Naive thymus-derived CD4-positive, alpha-beta T cell (primary cell): ENCODE measurements around the gene SORL1-AS1.

Source experiments
- ATAC-seq: fragments of 150-1000 bp; cut with Tn5 transposase; 2 replicates; pipeline ENCODE4 v1.10.0; 2021; ENCODE audit warnings: mild to moderate bottlenecking, moderate library complexity
- CTCF ChIA-PET: fragments of 350-600 bp; sonication (Branson Sonifier 250); formaldehyde crosslinking; loops from one replicate; lab custom pipeline; 2021; ENCODE audit warnings: antibody characterized with exemption; lab: Charles Lee
- POLR2A ChIA-PET: fragments of 350-600 bp; sonication (Branson Sonifier 250); formaldehyde crosslinking; loops from one replicate; lab custom pipeline; 2021; ENCODE audit warnings: antibody characterized with exemption, inconsistent platforms; lab: Charles Lee
- DNase-seq, 9 donors: peaks; one replicate each; pipeline versions ENCODE4 v3.0.0 to v3.0.0-alpha.2; 2020 to 2022; ENCODE audit warnings: mixed read lengths in 1 of 9
- H3K27ac ChIP-seq: one replicate; pipeline ENCODE4 v1.7.0; 2013; ENCODE audit warnings: mild to moderate bottlenecking, low read depth, low read length, moderate library complexity
- H3K27me3 ChIP-seq, 2 donors: one replicate each; pipeline ENCODE4 v1.7.0; 2013; ENCODE audit warnings: low read length in 2 of 2, mild to moderate bottlenecking in 2 of 2, moderate library complexity in 2 of 2; ENCODE audit not compliant: control insufficient read depth in 2 of 2, insufficient read depth in 2 of 2
- H3K36me3 ChIP-seq, 3 experiments: 1 replicate in 2 of 3; 2 replicates in 1 of 3; pipeline ENCODE4 v1.7.0; 2013; ENCODE audit warnings: low read length in 3 of 3, mild to moderate bottlenecking in 3 of 3, moderate library complexity in 1 of 3; ENCODE audit not compliant: insufficient read depth in 3 of 3, control insufficient read depth in 2 of 3
- H3K4me1 ChIP-seq, 2 donors: one replicate each; pipeline ENCODE4 v1.7.0; 2013; ENCODE audit warnings: low read length in 2 of 2, mild to moderate bottlenecking in 2 of 2, moderate library complexity in 1 of 2; ENCODE audit not compliant: control insufficient read depth in 2 of 2, insufficient read depth in 2 of 2
- H3K4me3 ChIP-seq: 2 replicates; pipeline ENCODE4 v1.7.0; 2013; ENCODE audit warnings: mild to moderate bottlenecking, low read length
- H3K9me3 ChIP-seq, 3 experiments: 1 replicate in 2 of 3; 2 replicates in 1 of 3; pipeline ENCODE4 v1.7.0; 2013; ENCODE audit warnings: low read length in 3 of 3; ENCODE audit not compliant: control insufficient read depth in 2 of 3
- H3K27ac Mint-ChIP-seq, 9 donors: one replicate each; pipeline ENCODE4 v1.8.0; 2020 to 2022; ENCODE audit warnings: mixed read lengths in 9 of 9, mild to moderate bottlenecking in 8 of 9, moderate library complexity in 5 of 9, inconsistent platforms in 2 of 9
- H3K27me3 Mint-ChIP-seq, 5 donors: one replicate each; pipeline ENCODE4 v1.8.0; 2021 to 2022; ENCODE audit warnings: mixed read lengths in 5 of 5, mild to moderate bottlenecking in 1 of 5
- H3K36me3 Mint-ChIP-seq, 5 donors: one replicate each; pipeline ENCODE4 v1.8.0; 2020 to 2022; ENCODE audit warnings: mixed read lengths in 5 of 5, mild to moderate bottlenecking in 3 of 5, inconsistent platforms in 1 of 5
- H3K4me1 Mint-ChIP-seq, 7 donors: one replicate each; pipeline ENCODE4 v1.8.0; 2020 to 2022; ENCODE audit warnings: mixed read lengths in 7 of 7, mild to moderate bottlenecking in 3 of 7, inconsistent platforms in 1 of 7
- H3K4me3 Mint-ChIP-seq, 10 donors: one replicate each; pipeline ENCODE4 v1.8.0; 2020 to 2022; ENCODE audit warnings: mild to moderate bottlenecking in 10 of 10, mixed read lengths in 10 of 10, moderate library complexity in 6 of 10, inconsistent platforms in 2 of 10
- H3K9me3 Mint-ChIP-seq, 11 donors: one replicate each; pipeline ENCODE4 v1.8.0; 2020 to 2022; ENCODE audit warnings: mixed read lengths in 11 of 11, mild to moderate bottlenecking in 4 of 11, inconsistent platforms in 1 of 11, moderate library complexity in 1 of 11
- intact Hi-C, 2 donors: fragments of 100-400 bp; cut with micrococcal nuclease; formaldehyde crosslinking; loops; one replicate each; pipeline ENCODE4 v1.15.1; 2023

Gene SORL1-AS1

GRCh38 chr11:121421149-121421901 lies 31.4 kb downstream of the SORL1-AS1 start:
- H3K36me3 Mint-ChIP-seq = peaks cover 0 to 51% (median 8%) of the 10 kb centered on the region in 5 donors

GRCh38 chr11:121420398-121420797 lies 32.4 kb downstream of the SORL1-AS1 start:
- H3K9me3 ChIP-seq = no peaks in the 10 kb centered on the region
- no peaks in the 10 kb centered on the region for H3K36me3 ChIP-seq
- Mint-ChIP-seq H3K4me1 (peaks cover 57 to 98% (median 89%) of the 10 kb centered on the region in 7 donors), H3K36me3 (peaks cover 0 to 44% (median 4%) of the 10 kb centered on the region in 5 donors), H3K27me3 (no peaks in the 10 kb centered on the region), H3K4me3 (peak overlapping the region in 8 of 10 donors; percentile 2 to 55 (median 28)), H3K27ac (peak overlapping the region; percentile 33 to 96 (median 88)), H3K9me3 (peaks cover 0 to 14% (median 0%) of the 10 kb centered on the region in 11 donors)
- peak overlapping the region; percentile 6 for H3K27ac ChIP-seq
- DNase-seq = peak in 1 of 9 donors; percentile 24
- H3K27me3 ChIP-seq = no peaks in the 10 kb centered on the region
- no peak overlapping the region for H3K4me3 ChIP-seq
- ATAC-seq = no peak
- intact Hi-C loops = loop anchor here in 1 of 2 donors (2.0 kb wide), 1 partner anchor 102 kb away; no protein-coding TSS in a partner anchor
- ChIA-PET CTCF (interaction anchor here (0.7 to 1.3 kb wide), 5 partner anchors 9 to 170 kb away, joined by 3 to 6 read pairs (median 3); no protein-coding TSS in a partner anchor), POLR2A (interaction anchor here (0.6 to 7.0 kb wide), 4 partner anchors 30 to 128 kb away, joined by 4 to 119 read pairs (median 5); partner anchors contain the start of genes SC5D, SORL1 and SORL1-AS1)
- H3K4me1 ChIP-seq = peaks cover 36 to 72% of the 10 kb centered on the region in 2 donors

More at GRCh38 chr11:121421149-121421901, 31.4 kb downstream of the SORL1-AS1 start:
- H3K27me3 Mint-ChIP-seq = no peaks in the 10 kb centered on the region
- Histone ChIP-seq H3K9me3 (no peaks in the 10 kb centered on the region), H3K27ac (no peak overlapping the region), H3K36me3 (no peaks in the 10 kb centered on the region), H3K4me3 (no peak overlapping the region), H3K4me1 (peaks cover 31 to 72% of the 10 kb centered on the region in 2 donors), H3K27me3 (no peaks in the 10 kb centered on the region)
- POLR2A ChIA-PET = interaction anchor here (0.6 to 7.0 kb wide), 9 partner anchors 8 to 1335 kb away, joined by 3 to 119 read pairs (median 4); partner anchors contain the start of genes SC5D, SORL1 and SORL1-AS1
- peak overlapping the region in 8 of 10 donors; percentile 8 to 55 (median 40) for H3K4me3 Mint-ChIP-seq
- ATAC-seq (no peak), DNase-seq (no peak)
- CTCF ChIA-PET = interaction anchor here (0.6 to 0.7 kb wide), 2 partner anchors 8 to 173 kb away, joined by 3 read pairs; no protein-coding TSS in a partner anchor
- H3K27ac Mint-ChIP-seq = peak overlapping the region in 8 of 9 donors; percentile 33 to 96 (median 88)
- intact Hi-C loops = loop anchor here in 1 of 2 donors (2.0 kb wide), 1 partner anchor 103 kb away; no protein-coding TSS in a partner anchor
- peaks cover 59 to 99% (median 90%) of the 10 kb centered on the region in 7 donors for H3K4me1 Mint-ChIP-seq
- H3K9me3 Mint-ChIP-seq = peaks cover 0 to 16% (median 0%) of the 10 kb centered on the region in 11 donors

GRCh38 chr11:121419836-121420235 lies 32.9 kb downstream of the SORL1-AS1 start:
- H3K4me1 Mint-ChIP-seq = peaks cover 61 to 98% (median 89%) of the 10 kb centered on the region in 7 donors
- POLR2A ChIA-PET = interaction anchor here (1.3 to 7.0 kb wide), 4 partner anchors 31 to 128 kb away, joined by 3 to 119 read pairs (median 4); partner anchors contain the start of genes SC5D, SORL1 and SORL1-AS1
- H3K36me3 ChIP-seq = no peaks in the 10 kb centered on the region
- CTCF ChIA-PET = interaction anchor here (0.7 to 1.3 kb wide), 5 partner anchors 10 to 169 kb away, joined by 3 to 6 read pairs (median 3); no protein-coding TSS in a partner anchor
- peak overlapping the region; percentile 33 to 96 (median 88) for H3K27ac Mint-ChIP-seq
- peaks cover 0 to 39% (median 0%) of the 10 kb centered on the region in 5 donors for H3K36me3 Mint-ChIP-seq
- no peaks in the 10 kb centered on the region for H3K27me3 ChIP-seq
- H3K4me3 ChIP-seq = no peak overlapping the region
- no peaks in the 10 kb centered on the region for H3K9me3 ChIP-seq
- DNase-seq (no peak), ATAC-seq (no peak)
- H3K9me3 Mint-ChIP-seq = peaks cover 0 to 9% (median 0%) of the 10 kb centered on the region in 11 donors
- no peaks in the 10 kb centered on the region for H3K27me3 Mint-ChIP-seq
- peak overlapping the region in 5 of 10 donors; percentile 21 to 55 (median 53) for H3K4me3 Mint-ChIP-seq
- H3K4me1 ChIP-seq = peaks cover 36 to 72% of the 10 kb centered on the region in 2 donors
- intact Hi-C loops = loop anchor here (2.0 kb wide), 4 partner anchors 31 to 127 kb away; partner anchors contain the start of gene SC5D (in 1 of the 2)
- peak overlapping the region; percentile 6 for H3K27ac ChIP-seq

GRCh38 chr11:121418625-121419114 lies 34.1 kb downstream of the SORL1-AS1 start:
- Histone ChIP-seq H3K4me3 (peak overlapping the region; percentile 19), H3K9me3 (no peaks in the 10 kb centered on the region), H3K36me3 (no peaks in the 10 kb centered on the region), H3K27ac (peak overlapping the region; percentile 48), H3K4me1 (peaks cover 36 to 69% of the 10 kb centered on the region in 2 donors), H3K27me3 (no peaks in the 10 kb centered on the region)
- H3K27me3 Mint-ChIP-seq = no peaks in the 10 kb centered on the region
- CTCF ChIA-PET = interaction anchor here (1.6 kb wide), 1 partner anchor 9 kb away, joined by 7 read pairs; no protein-coding TSS in a partner anchor
- peak overlapping the region in 8 of 10 donors; percentile 20 to 71 (median 54) for H3K4me3 Mint-ChIP-seq
- POLR2A ChIA-PET = interaction anchor here (0.7 to 7.0 kb wide), 6 partner anchors 10 to 40 kb away, joined by 3 to 119 read pairs (median 3); partner anchors contain the start of genes SORL1 and SORL1-AS1
- intact Hi-C loops = loop anchor here (1.0 to 2.0 kb wide), 5 partner anchors 32 to 126 kb away; partner anchors contain the start of genes SC5D (in 2 of the 2), SORL1 (in 1 of the 2) and SORL1-AS1 (in 1 of the 2)
- H3K27ac Mint-ChIP-seq = peak overlapping the region; percentile 65 to 96 (median 90)
- ATAC-seq (peak; percentile 89), DNase-seq (peak in 8 of 9 donors; percentile 13 to 87 (median 79))
- H3K9me3 Mint-ChIP-seq = peaks cover 0 to 4% (median 0%) of the 10 kb centered on the region in 11 donors
- H3K36me3 Mint-ChIP-seq = peaks cover 0 to 29% (median 0%) of the 10 kb centered on the region in 5 donors
- peaks cover 55 to 92% (median 80%) of the 10 kb centered on the region in 7 donors for H3K4me1 Mint-ChIP-seq

GRCh38 chr11:121417607-121418006 lies 35.2 kb downstream of the SORL1-AS1 start:
- ChIA-PET POLR2A (interaction anchor here (0.6 to 7.0 kb wide), 9 partner anchors 8 to 90 kb away, joined by 3 to 119 read pairs (median 4); partner anchors contain the start of genes SORL1 and SORL1-AS1), CTCF (interaction anchor here (1.6 to 1.8 kb wide), 2 partner anchors 10 to 34 kb away, joined by 4 to 7 read pairs; no protein-coding TSS in a partner anchor)
- ATAC-seq (no peak), DNase-seq (no peak)
- Histone ChIP-seq H3K9me3 (no peaks in the 10 kb centered on the region), H3K27ac (peak overlapping the region; percentile 48), H3K4me3 (peak overlapping the region; percentile 20), H3K36me3 (no peaks in the 10 kb centered on the region), H3K4me1 (peaks cover 36 to 58% of the 10 kb centered on the region in 2 donors), H3K27me3 (no peaks in the 10 kb centered on the region)
- intact Hi-C loops = loop anchor here (1.0 to 2.0 kb wide), 7 partner anchors 10 to 125 kb away; partner anchors contain the start of genes SC5D (in 2 of the 2), SORL1 (in 1 of the 2) and SORL1-AS1 (in 1 of the 2)
- Mint-ChIP-seq H3K27ac (peak overlapping the region; percentile 79 to 96 (median 89)), H3K36me3 (peaks cover 0 to 26% (median 0%) of the 10 kb centered on the region in 5 donors), H3K4me3 (peak overlapping the region; percentile 14 to 75 (median 62)), H3K4me1 (peaks cover 49 to 87% (median 75%) of the 10 kb centered on the region in 7 donors), H3K27me3 (no peaks in the 10 kb centered on the region), H3K9me3 (no peaks in the 10 kb centered on the region)
